GM12878 (cell line): ENCODE data around the gene PTGFRN. TPM values are rescaled to one million over a fixed set of nuclear protein-coding genes. Genes with fewer than 3 reads are reported as not detected.

Experiments used
- ATAC-seq: fragments of 200-7000 bp; cut with Tn5 transposase; 3 replicates; pipeline ENCODE4 v1.9.1; 2020; ENCODE audit warnings: mild to moderate bottlenecking, moderate library complexity
- BruUV-seq: library from RNA; stranded (reverse); fragments of 400-500 nt; replicated peaks from 2 replicates; lab custom pipeline; 2021; lab: Mats Ljungman, UMichigan
- CTCF ChIA-PET: fragments of 300-600 bp; sonication (Branson Sonifier 250); formaldehyde crosslinking; extraction: SDS; loops from one replicate; lab custom pipeline; 2021; ENCODE audit warnings: inconsistent platforms; lab: Yijun Ruan, JAX
- POLR2A ChIA-PET: fragments of 350-600 bp; formaldehyde crosslinking; extraction: SDS; loops from one replicate; lab custom pipeline; 2021; ENCODE audit warnings: inconsistent platforms; lab: Charles Lee
- RAD21 ChIA-PET: fragments of 300-600 bp; sonication (Branson Sonifier 250); formaldehyde crosslinking; loops from one replicate; lab custom pipeline; 2023; ENCODE audit warnings: antibody characterized with exemption; ENCODE audit not compliant: unreplicated experiment; lab: Charles Lee
- SMC1A ChIA-PET: fragments of 300-600 bp; sonication (Branson Sonifier 250); formaldehyde crosslinking; loops from one replicate; lab custom pipeline; 2023; ENCODE audit not compliant: unreplicated experiment, uncharacterized antibody; lab: Charles Lee
- DNase-seq: peaks from one replicate; pipeline ENCODE4 v3.0.0-alpha.2; 2011; ENCODE audit warnings: low read depth, low spot score
- FAIRE-seq: peaks from 3 replicates; lab custom pipeline; 2011; peaks lifted over from hg19 to GRCh38; lab: Jason Lieb, UNC
- H2AFZ ChIP-seq: 2 replicates; pipeline ENCODE4 v1.6.0; 2011; ENCODE audit warnings: low read depth, low read length, control low read depth; ENCODE audit not compliant: control insufficient read depth
- H3K27ac ChIP-seq: 2 replicates; pipeline ENCODE4 v1.5.1; 2011; ENCODE audit warnings: control low read depth; ENCODE audit not compliant: control insufficient read depth, insufficient read depth
- H3K27me3 ChIP-seq, 2 experiments: replicated peaks in 1 of 2; 2 replicates each; pipeline versions ENCODE4 v1.6.0 to v1.6.1; 2011; ENCODE audit warnings: low read length in 1 of 2; ENCODE audit not compliant: control insufficient read depth in 2 of 2, insufficient read depth in 2 of 2
- H3K36me3 ChIP-seq, 2 experiments: 2 replicates each; pipeline ENCODE4 v1.5.1; 2011; ENCODE audit warnings: low read length in 1 of 2; ENCODE audit not compliant: control insufficient read depth in 2 of 2, insufficient read depth in 2 of 2
- H3K4me1 ChIP-seq: 2 replicates; pipeline ENCODE4 v1.6.1; 2011; ENCODE audit warnings: mild to moderate bottlenecking, low read length, moderate library complexity, mixed read lengths; ENCODE audit not compliant: control insufficient read depth, insufficient read depth
- H3K4me2 ChIP-seq: 2 replicates; pipeline ENCODE4 v1.6.0; 2011; ENCODE audit warnings: control low read depth; ENCODE audit not compliant: control insufficient read depth, insufficient read depth
- H3K4me3 ChIP-seq: fragments of 200-600 bp; sonication (generic); 2 replicates; pipeline ENCODE4 v1.5.1; 2016
- H3K79me2 ChIP-seq: 2 replicates; pipeline ENCODE4 v1.6.0; 2011; ENCODE audit warnings: low read length; ENCODE audit not compliant: control insufficient read depth, insufficient read depth
- H3K9ac ChIP-seq: 2 replicates; pipeline ENCODE4 v1.8.0; 2011; ENCODE audit warnings: low read length, control low read depth, mixed read lengths; ENCODE audit not compliant: control insufficient read depth, insufficient read depth
- H3K9me3 ChIP-seq: replicated peaks from 3 replicates; pipeline ENCODE4 v1.5.1; 2011; ENCODE audit warnings: mild to moderate bottlenecking, low read length; ENCODE audit not compliant: control insufficient read depth, insufficient read depth
- H4K20me1 ChIP-seq: 2 replicates; pipeline ENCODE4 v1.6.0; 2011; ENCODE audit not compliant: control insufficient read depth, insufficient read depth
- ATF7 ChIP-seq: fragments of 450-650 bp; IDR thresholded peaks from 2 replicates; pipeline ENCODE4 v1.6.1; 2016; ENCODE audit warnings: low read depth, mild to moderate bottlenecking
- BRCA1 ChIP-seq: IDR thresholded peaks from 2 replicates; pipeline ENCODE4 v1.6.1; 2011; ENCODE audit warnings: low read depth, low read length, improper control_type of control experiment
- FOXM1 ChIP-seq: IDR thresholded peaks from 2 replicates; pipeline ENCODE4 v1.6.1; 2012; ENCODE audit warnings: low read depth, mild to moderate bottlenecking, inconsistent platforms, low read length, moderate library complexity
- KDM1A ChIP-seq: fragments of 200-600 bp; sonication (generic); IDR thresholded peaks from 2 replicates; pipeline ENCODE4 v1.6.1; 2016; ENCODE audit warnings: borderline replicate concordance
- MTA3 ChIP-seq: IDR thresholded peaks from 2 replicates; pipeline ENCODE4 v1.6.1; 2012; ENCODE audit warnings: low read length, inconsistent platforms, borderline replicate concordance
- MYC ChIP-seq: IDR thresholded peaks from 2 replicates; pipeline ENCODE4 v1.6.1; 2011; ENCODE audit warnings: mild to moderate bottlenecking, low read length, moderate library complexity, inconsistent platforms; ENCODE audit not compliant: insufficient read depth, insufficient replicate concordance, insufficient read length, severe bottlenecking
- POLR2AphosphoS2 ChIP-seq: IDR thresholded peaks from 2 replicates; pipeline ENCODE4 v1.6.1; 2011; ENCODE audit warnings: low read depth, mild to moderate bottlenecking, low read length, improper control_type of control experiment, moderate library complexity
- STAT3 ChIP-seq: IDR thresholded peaks from 2 replicates; pipeline ENCODE4 v1.6.1; 2011; ENCODE audit warnings: low read depth, low read length, improper control_type of control experiment
- SUPT20H ChIP-seq: IDR thresholded peaks from 2 replicates; pipeline ENCODE4 v1.6.1; 2011; ENCODE audit warnings: low read depth, mild to moderate bottlenecking, low read length, moderate library complexity, borderline replicate concordance; ENCODE audit not compliant: control insufficient read depth
- SUZ12 ChIP-seq: fragments of 200-600 bp; sonication (generic); IDR thresholded peaks from one replicate; pipeline ENCODE4 v1.6.1; 2018; ENCODE audit warnings: antibody characterized with exemption, mild to moderate bottlenecking; ENCODE audit not compliant: unreplicated experiment
- TCF7 ChIP-seq: IDR thresholded peaks from 2 replicates; pipeline ENCODE4 v1.6.1; 2014; ENCODE audit warnings: antibody characterized with exemption, borderline replicate concordance
- WRNIP1 ChIP-seq: IDR thresholded peaks from 2 replicates; pipeline ENCODE4 v1.6.1; 2011; ENCODE audit warnings: low read depth, low read length, improper control_type of control experiment, borderline replicate concordance
- ZNF274 ChIP-seq: IDR thresholded peaks from one replicate; pipeline ENCODE4 v1.8.0; 2011; ENCODE audit not compliant: insufficient read length, insufficient read depth
- WGBS: methylation state at CpG from one replicate; pipeline ENCODE4 v1.1.6; 2016; ENCODE audit warnings: low lambda C conversion rate; ENCODE audit not compliant: insufficient replicate concordance, insufficient coverage; ENCODE audit errors: missing lambda C conversion rate; 5-methylcytosine and 5-hydroxymethylcytosine counted together
- in situ Hi-C: fragments of 300-500 bp; cut with MboI; formaldehyde crosslinking; loops from 9 replicates; pipeline ENCODE4 v1.14.3; 2018; ENCODE audit warnings: mixed read lengths
- intact Hi-C: fragments of 100-400 bp; cut with micrococcal nuclease; formaldehyde crosslinking; loops from one replicate; pipeline ENCODE4 v1.14.2; 2022; ENCODE audit not compliant: unreplicated experiment
- polyA plus RNA-seq, 11 experiments: library from polyadenylated mRNA; depleted of rRNA in 4 of 11; unstranded in 6 of 11; stranded (reverse) in 5 of 11; fragments of >200 nt; fragmentation: Nextera tagmentation in 4 of 11; fragmentation: Illumina TruSeq in 1 of 11; extraction: Ambion mirVana in 4 of 11; extraction: Trizol in 1 of 11; gene quantifications; 1 replicate in 1 of 11; 2 replicates in 10 of 11; pipeline versions ENCODE4 v1.2.1 to v1.2.3, GENCODE V29; 2011 to 2016; ENCODE audit warnings: inconsistent platforms in 2 of 11, missing spikeins in 2 of 11, low read depth in 1 of 11
- total RNA-seq, 4 experiments: library from RNA; depleted of rRNA in 3 of 4; stranded (reverse); fragments of >200 nt in 3 of 4; fragmentation: Illumina TruSeq in 1 of 4; extraction: Trizol in 1 of 4; gene quantifications; 2 replicates each; pipeline versions ENCODE4 v1.2.1 to v1.2.3, GENCODE V29; 2013 to 2021
- TF ChIP-seq, protein P1 (sequence below): fragments of 450-650 bp; IDR thresholded peaks from 2 replicates; pipeline ENCODE4 v1.6.1; 2014; ENCODE audit warnings: mild to moderate bottlenecking
- TF ChIP-seq, protein P2 (sequence below): IDR thresholded peaks from 2 replicates; pipeline ENCODE4 v1.6.1; 2011; ENCODE audit warnings: borderline replicate concordance, low read depth, mild to moderate bottlenecking, moderate library complexity, low read length; ENCODE audit not compliant: insufficient read depth, poor library complexity, severe bottlenecking

Gene PTGFRN
- total and polyA plus RNA-seq, 10 of the 15 experiments (the other 5 are each of a cell fraction or from before 2014, with no cell fraction given) = 2.7 to 8.3 (median 5.1) TPM

DNA sequence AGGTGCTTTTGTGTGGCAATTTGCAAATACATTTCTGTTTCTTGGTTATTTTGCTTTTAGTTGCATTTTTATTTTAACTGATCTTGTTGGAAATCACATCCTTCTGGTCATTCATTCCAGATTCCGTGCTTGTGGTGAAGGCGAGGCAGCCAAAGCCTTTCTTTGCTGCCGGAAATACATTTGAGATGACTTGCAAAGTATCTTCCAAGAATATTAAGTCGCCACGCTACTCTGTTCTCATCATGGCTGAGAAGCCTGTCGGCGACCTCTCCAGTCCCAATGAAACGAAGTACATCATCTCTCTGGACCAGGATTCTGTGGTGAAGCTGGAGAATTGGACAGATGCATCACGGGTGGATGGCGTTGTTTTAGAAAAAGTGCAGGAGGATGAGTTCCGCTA is 57.1 kb downstream of the PTGFRN start:
- ChIA-PET SMC1A (no interaction called here), CTCF (interaction anchor here (1.7 kb wide), 1 partner anchor 9 kb away, joined by 5 read pairs; no protein-coding TSS in a partner anchor), RAD21 (no interaction called here), POLR2A (no interaction called here)
- in situ Hi-C loops (no loop called here), intact Hi-C loops (no loop called here)
- WGBS = 52% methylated on average over 11 of the region's 11 CpGs
- Histone ChIP-seq H3K9me3 (no peaks in the 10 kb centered on the region), H3K4me1 (no peaks in the 10 kb centered on the region), H3K4me3 (no peak overlapping the region), H3K36me3 (no peaks in the 10 kb centered on the region), H3K79me2 (no peaks in the 10 kb centered on the region), H3K9ac (no peak overlapping the region), H2AFZ (no peak overlapping the region), H3K27ac (no peak overlapping the region), H4K20me1 (no peaks in the 10 kb centered on the region), H3K4me2 (no peak overlapping the region), H3K27me3 (0 out of 4 replicates have a peak, but pooled peaks cover 0 to 3% of the 10 kb centered on the region in 2 experiments)
- no TSS peak for BruUV-seq
- FAIRE-seq (no peak), ATAC-seq (no peak), DNase-seq (no peak)
- no peak for TF ChIP-seq FOXM1

DNA sequence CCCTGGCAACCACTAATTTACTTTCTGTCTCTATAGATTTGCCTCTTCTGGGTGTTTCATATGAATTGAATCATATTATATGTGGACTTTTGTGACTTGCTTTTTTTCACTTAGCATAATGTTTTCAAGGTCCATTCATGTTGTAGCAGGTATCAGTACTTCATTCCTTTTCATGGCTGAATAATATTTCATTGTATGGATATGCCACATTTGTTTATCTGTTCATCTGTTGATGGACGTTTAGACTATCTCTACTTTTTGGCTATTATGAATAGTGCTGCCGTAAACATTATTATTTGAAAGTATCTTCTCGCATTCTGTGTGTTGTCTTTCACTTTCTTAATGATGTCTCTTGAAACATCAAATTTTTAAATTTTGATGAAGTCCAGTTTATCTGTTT is 59.0 kb downstream of the PTGFRN start:
- Histone ChIP-seq H3K4me2 (no peak overlapping the region), H3K9me3 (no peaks in the 10 kb centered on the region), H3K79me2 (no peaks in the 10 kb centered on the region), H3K4me3 (no peak overlapping the region), H3K36me3 (no peaks in the 10 kb centered on the region), H3K4me1 (no peaks in the 10 kb centered on the region), H3K27ac (no peak overlapping the region), H4K20me1 (no peaks in the 10 kb centered on the region), H3K27me3 (0 out of 4 replicates have a peak, but pooled peaks cover 0 to 3% of the 10 kb centered on the region in 2 experiments), H3K9ac (no peak overlapping the region), H2AFZ (no peak overlapping the region)
- ChIA-PET CTCF (interaction anchor here (0.9 to 1.6 kb wide), 2 partner anchors 9 to 19 kb away, joined by 3 to 4 read pairs; no protein-coding TSS in a partner anchor), POLR2A (interaction anchor here (0.5 kb wide), 1 partner anchor 35 kb away, joined by 4 read pairs; no protein-coding TSS in a partner anchor), SMC1A (no interaction called here), RAD21 (no interaction called here)
- DNase-seq (no peak), ATAC-seq (no peak), FAIRE-seq (no peak)
- BruUV-seq = no TSS peak
- intact Hi-C loops (no loop called here), in situ Hi-C loops (no loop called here)
- 56% methylated on average over 3 of the region's 3 CpGs for WGBS
- TF ChIP-seq SUZ12 = no peak
- no peak for TF ChIP-seq MYC
- no peak for TF ChIP-seq BRCA1
- TF ChIP-seq, protein P1, sequence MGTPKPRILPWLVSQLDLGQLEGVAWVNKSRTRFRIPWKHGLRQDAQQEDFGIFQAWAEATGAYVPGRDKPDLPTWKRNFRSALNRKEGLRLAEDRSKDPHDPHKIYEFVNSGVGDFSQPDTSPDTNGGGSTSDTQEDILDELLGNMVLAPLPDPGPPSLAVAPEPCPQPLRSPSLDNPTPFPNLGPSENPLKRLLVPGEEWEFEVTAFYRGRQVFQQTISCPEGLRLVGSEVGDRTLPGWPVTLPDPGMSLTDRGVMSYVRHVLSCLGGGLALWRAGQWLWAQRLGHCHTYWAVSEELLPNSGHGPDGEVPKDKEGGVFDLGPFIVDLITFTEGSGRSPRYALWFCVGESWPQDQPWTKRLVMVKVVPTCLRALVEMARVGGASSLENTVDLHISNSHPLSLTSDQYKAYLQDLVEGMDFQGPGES = no peak
- no peak for TF ChIP-seq TCF7
- TF ChIP-seq SUPT20H = no peak
- no peak for TF ChIP-seq STAT3
- no peak for TF ChIP-seq ZNF274
- TF ChIP-seq, protein P2, sequence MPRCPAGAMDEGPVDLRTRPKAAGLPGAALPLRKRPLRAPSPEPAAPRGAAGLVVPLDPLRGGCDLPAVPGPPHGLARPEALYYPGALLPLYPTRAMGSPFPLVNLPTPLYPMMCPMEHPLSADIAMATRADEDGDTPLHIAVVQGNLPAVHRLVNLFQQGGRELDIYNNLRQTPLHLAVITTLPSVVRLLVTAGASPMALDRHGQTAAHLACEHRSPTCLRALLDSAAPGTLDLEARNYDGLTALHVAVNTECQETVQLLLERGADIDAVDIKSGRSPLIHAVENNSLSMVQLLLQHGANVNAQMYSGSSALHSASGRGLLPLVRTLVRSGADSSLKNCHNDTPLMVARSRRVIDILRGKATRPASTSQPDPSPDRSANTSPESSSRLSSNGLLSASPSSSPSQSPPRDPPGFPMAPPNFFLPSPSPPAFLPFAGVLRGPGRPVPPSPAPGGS = no peak
- no peak for TF ChIP-seq POLR2AphosphoS2
- no peak for TF ChIP-seq WRNIP1
- no peak for TF ChIP-seq KDM1A
- no peak for TF ChIP-seq MTA3
- no peak for TF ChIP-seq ATF7
